ENCODE results near the gene LGALS4. TPM values are rescaled to one million over a fixed set of nuclear protein-coding genes. Genes with fewer than 3 reads are reported as not detected.
A peak's percentile ranks its signal among the peaks of the same experiment; 100 is the strongest.

LGALS4 gene
- total and polyA plus RNA-seq, 2 experiments from 2014 or later: 0.87 TPM; not detected in 1

DNA sequence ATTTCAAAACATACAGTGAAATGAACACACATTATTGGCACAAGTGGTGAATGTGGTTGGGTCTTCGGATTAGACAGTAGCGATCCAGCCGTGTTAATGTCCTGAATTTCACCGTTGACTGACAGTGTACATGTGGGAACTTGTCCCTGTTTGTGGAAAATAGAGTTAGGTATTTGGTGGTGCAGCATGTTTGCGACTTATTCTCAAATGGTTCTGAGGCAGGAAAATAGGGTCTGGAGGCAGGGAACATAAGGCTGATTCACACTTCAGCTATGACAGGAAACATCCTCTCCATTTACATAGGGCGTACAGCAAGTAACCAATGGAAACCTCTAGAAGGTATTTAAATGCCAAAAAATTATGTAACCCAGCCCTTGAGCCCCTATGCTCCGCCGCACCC lies 19.6 kb downstream of the LGALS4 start:
- H3K4me1 ChIP-seq (ENCODE audit: insufficient read depth): peaks cover 6% of the 10 kb centered on the region; the same call in 1 of the 2 replicates
- no peaks in the 10 kb centered on the region for H3K9me2 ChIP-seq (ENCODE audit: insufficient read depth)
- H3K36me3 Mint-ChIP-seq (ENCODE audit: low read depth): no peaks in the 10 kb centered on the region
- peaks cover 4% of the 10 kb centered on the region for H3K4me1 Mint-ChIP-seq
- peak overlapping the region; percentile 50 for H3K4me3 Mint-ChIP-seq
- peaks cover 7% of the 10 kb centered on the region; the same call in 2 of the 3 replicates for H3K9me3 Mint-ChIP-seq
- no peak overlapping the region for H3K27ac Mint-ChIP-seq
- H3K4me2 ChIP-seq: peak overlapping the region; percentile 79
- no peaks in the 10 kb centered on the region for H3K79me2 ChIP-seq (replicated peaks; ENCODE audit: insufficient read depth)
- H3K36me3 ChIP-seq (ENCODE audit: insufficient read depth): no peaks in the 10 kb centered on the region
- H3K27ac ChIP-seq (ENCODE audit: low read depth): no peak overlapping the region
- peak overlapping the region; percentile 57 for H3K4me3 ChIP-seq
- H4K20me1 ChIP-seq (replicated peaks; ENCODE audit: insufficient read depth): no peaks in the 10 kb centered on the region
- H2AFZ ChIP-seq: peak overlapping the region; percentile 89
- H3K27me3 ChIP-seq (ENCODE audit: insufficient read depth): peaks cover 11% of the 10 kb centered on the region; the same call in 1 of the 2 replicates
- no peak for ATAC-seq
- no peak for TF ChIP-seq STAT1 (IDR thresholded peaks at IDR 0.05; ENCODE audit: unreplicated experiment)
- TF ChIP-seq NANOG (IDR thresholded peaks at IDR 0.05; ENCODE audit: borderline replicate concordance): no peak
- no peak for TF ChIP-seq ZNF331 (CRISPR knock-in tag; IDR thresholded peaks at IDR 0.05; ENCODE audit: low read depth)
- TF ChIP-seq, protein P1, sequence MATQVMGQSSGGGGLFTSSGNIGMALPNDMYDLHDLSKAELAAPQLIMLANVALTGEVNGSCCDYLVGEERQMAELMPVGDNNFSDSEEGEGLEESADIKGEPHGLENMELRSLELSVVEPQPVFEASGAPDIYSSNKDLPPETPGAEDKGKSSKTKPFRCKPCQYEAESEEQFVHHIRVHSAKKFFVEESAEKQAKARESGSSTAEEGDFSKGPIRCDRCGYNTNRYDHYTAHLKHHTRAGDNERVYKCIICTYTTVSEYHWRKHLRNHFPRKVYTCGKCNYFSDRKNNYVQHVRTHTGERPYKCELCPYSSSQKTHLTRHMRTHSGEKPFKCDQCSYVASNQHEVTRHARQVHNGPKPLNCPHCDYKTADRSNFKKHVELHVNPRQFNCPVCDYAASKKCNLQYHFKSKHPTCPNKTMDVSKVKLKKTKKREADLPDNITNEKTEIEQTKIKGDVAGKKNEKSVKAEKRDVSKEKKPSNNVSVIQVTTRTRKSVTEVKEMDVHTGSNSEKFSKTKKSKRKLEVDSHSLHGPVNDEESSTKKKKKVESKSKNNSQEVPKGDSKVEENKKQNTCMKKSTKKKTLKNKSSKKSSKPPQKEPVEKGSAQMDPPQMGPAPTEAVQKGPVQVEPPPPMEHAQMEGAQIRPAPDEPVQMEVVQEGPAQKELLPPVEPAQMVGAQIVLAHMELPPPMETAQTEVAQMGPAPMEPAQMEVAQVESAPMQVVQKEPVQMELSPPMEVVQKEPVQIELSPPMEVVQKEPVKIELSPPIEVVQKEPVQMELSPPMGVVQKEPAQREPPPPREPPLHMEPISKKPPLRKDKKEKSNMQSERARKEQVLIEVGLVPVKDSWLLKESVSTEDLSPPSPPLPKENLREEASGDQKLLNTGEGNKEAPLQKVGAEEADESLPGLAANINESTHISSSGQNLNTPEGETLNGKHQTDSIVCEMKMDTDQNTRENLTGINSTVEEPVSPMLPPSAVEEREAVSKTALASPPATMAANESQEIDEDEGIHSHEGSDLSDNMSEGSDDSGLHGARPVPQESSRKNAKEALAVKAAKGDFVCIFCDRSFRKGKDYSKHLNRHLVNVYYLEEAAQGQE (IDR thresholded peaks at IDR 0.05; ENCODE audit: unreplicated experiment): no peak
- TF ChIP-seq, protein P2, sequence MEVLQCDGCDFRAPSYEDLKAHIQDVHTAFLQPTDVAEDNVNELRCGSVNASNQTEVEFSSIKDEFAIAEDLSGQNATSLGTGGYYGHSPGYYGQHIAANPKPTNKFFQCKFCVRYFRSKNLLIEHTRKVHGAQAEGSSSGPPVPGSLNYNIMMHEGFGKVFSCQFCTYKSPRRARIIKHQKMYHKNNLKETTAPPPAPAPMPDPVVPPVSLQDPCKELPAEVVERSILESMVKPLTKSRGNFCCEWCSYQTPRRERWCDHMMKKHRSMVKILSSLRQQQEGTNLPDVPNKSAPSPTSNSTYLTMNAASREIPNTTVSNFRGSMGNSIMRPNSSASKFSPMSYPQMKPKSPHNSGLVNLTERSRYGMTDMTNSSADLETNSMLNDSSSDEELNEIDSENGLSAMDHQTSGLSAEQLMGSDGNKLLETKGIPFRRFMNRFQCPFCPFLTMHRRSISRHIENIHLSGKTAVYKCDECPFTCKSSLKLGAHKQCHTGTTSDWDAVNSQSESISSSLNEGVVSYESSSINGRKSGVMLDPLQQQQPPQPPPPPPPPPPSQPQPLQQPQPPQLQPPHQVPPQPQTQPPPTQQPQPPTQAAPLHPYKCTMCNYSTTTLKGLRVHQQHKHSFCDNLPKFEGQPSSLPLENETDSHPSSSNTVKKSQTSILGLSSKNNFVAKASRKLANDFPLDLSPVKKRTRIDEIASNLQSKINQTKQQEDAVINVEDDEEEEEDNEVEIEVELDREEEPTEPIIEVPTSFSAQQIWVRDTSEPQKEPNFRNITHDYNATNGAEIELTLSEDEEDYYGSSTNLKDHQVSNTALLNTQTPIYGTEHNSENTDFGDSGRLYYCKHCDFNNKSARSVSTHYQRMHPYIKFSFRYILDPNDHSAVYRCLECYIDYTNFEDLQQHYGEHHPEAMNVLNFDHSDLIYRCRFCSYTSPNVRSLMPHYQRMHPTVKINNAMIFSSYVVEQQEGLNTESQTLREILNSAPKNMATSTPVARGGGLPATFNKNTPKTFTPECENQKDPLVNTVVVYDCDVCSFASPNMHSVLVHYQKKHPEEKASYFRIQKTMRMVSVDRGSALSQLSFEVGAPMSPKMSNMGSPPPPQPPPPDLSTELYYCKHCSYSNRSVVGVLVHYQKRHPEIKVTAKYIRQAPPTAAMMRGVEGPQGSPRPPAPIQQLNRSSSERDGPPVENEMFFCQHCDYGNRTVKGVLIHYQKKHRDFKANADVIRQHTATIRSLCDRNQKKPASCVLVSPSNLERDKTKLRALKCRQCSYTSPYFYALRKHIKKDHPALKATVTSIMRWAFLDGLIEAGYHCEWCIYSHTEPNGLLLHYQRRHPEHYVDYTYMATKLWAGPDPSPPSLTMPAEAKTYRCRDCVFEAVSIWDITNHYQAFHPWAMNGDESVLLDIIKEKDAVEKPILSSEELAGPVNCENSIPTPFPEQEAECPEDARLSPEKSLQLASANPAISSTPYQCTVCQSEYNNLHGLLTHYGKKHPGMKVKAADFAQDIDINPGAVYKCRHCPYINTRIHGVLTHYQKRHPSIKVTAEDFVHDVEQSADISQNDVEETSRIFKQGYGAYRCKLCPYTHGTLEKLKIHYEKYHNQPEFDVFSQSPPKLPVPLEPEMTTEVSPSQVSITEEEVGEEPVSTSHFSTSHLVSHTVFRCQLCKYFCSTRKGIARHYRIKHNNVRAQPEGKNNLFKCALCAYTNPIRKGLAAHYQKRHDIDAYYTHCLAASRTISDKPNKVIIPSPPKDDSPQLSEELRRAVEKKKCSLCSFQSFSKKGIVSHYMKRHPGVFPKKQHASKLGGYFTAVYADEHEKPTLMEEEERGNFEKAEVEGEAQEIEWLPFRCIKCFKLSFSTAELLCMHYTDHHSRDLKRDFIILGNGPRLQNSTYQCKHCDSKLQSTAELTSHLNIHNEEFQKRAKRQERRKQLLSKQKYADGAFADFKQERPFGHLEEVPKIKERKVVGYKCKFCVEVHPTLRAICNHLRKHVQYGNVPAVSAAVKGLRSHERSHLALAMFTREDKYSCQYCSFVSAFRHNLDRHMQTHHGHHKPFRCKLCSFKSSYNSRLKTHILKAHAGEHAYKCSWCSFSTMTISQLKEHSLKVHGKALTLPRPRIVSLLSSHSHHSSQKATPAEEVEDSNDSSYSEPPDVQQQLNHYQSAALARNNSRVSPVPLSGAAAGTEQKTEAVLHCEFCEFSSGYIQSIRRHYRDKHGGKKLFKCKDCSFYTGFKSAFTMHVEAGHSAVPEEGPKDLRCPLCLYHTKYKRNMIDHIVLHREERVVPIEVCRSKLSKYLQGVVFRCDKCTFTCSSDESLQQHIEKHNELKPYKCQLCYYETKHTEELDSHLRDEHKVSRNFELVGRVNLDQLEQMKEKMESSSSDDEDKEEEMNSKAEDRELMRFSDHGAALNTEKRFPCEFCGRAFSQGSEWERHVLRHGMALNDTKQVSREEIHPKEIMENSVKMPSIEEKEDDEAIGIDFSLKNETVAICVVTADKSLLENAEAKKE (CRISPR knock-in tag; IDR thresholded peaks at IDR 0.05): no peak
- no peak for TF ChIP-seq EZH2 (IDR thresholded peaks at IDR 0.05; ENCODE audit: low read depth, unreplicated experiment)
- TF ChIP-seq, protein P3, sequence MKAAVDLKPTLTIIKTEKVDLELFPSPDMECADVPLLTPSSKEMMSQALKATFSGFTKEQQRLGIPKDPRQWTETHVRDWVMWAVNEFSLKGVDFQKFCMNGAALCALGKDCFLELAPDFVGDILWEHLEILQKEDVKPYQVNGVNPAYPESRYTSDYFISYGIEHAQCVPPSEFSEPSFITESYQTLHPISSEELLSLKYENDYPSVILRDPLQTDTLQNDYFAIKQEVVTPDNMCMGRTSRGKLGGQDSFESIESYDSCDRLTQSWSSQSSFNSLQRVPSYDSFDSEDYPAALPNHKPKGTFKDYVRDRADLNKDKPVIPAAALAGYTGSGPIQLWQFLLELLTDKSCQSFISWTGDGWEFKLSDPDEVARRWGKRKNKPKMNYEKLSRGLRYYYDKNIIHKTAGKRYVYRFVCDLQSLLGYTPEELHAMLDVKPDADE (IDR thresholded peaks at IDR 0.05): no peak
- TF ChIP-seq, protein P4, sequence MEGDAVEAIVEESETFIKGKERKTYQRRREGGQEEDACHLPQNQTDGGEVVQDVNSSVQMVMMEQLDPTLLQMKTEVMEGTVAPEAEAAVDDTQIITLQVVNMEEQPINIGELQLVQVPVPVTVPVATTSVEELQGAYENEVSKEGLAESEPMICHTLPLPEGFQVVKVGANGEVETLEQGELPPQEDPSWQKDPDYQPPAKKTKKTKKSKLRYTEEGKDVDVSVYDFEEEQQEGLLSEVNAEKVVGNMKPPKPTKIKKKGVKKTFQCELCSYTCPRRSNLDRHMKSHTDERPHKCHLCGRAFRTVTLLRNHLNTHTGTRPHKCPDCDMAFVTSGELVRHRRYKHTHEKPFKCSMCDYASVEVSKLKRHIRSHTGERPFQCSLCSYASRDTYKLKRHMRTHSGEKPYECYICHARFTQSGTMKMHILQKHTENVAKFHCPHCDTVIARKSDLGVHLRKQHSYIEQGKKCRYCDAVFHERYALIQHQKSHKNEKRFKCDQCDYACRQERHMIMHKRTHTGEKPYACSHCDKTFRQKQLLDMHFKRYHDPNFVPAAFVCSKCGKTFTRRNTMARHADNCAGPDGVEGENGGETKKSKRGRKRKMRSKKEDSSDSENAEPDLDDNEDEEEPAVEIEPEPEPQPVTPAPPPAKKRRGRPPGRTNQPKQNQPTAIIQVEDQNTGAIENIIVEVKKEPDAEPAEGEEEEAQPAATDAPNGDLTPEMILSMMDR (conservative IDR thresholded peaks at IDR 0.05; ENCODE audit: low read depth in 2 of 2): no peak
- TF ChIP-seq JUNB (IDR thresholded peaks at IDR 0.05; ENCODE audit: unreplicated experiment): no peak
- no peak for TF ChIP-seq ZNF114 (CRISPR knock-in tag; IDR thresholded peaks at IDR 0.05)
- TF ChIP-seq EZH2phosphoT487 (IDR thresholded peaks at IDR 0.05; ENCODE audit: unreplicated experiment): no peak
- no peak for TF ChIP-seq CREB1 (CRISPR knock-in tag; IDR thresholded peaks at IDR 0.05; ENCODE audit: low read depth)
- no peak for TF ChIP-seq POLR2AphosphoS5 (IDR thresholded peaks at IDR 0.05; ENCODE audit: low read depth)
- no peaks in the 10 kb centered on the region for H3F3A ChIP-seq (replicated peaks; ENCODE audit: low read depth)
- H3K27me3 Mint-ChIP-seq (ENCODE audit: insufficient read depth, low read depth, poor library complexity): peaks cover 16% of the 10 kb centered on the region
- DNase-seq (ENCODE audit: low spot score): no peak

Measured in GM23338 (cell line).